ENCODE measurements around the gene BMX.

Gene BMX

GRCh38 chrX:15576019-15576418, 75.4 kb downstream of the BMX start:
- no peak for DNase-seq

- DNase-seq, result no peak
Measured at GRCh38 chrX:15579778-15580747, 79.5 kb downstream of the BMX start.

GRCh38 chrX:15594371-15594770, 93.8 kb downstream of the BMX start:
- DNase-seq, result no peak

DNA sequence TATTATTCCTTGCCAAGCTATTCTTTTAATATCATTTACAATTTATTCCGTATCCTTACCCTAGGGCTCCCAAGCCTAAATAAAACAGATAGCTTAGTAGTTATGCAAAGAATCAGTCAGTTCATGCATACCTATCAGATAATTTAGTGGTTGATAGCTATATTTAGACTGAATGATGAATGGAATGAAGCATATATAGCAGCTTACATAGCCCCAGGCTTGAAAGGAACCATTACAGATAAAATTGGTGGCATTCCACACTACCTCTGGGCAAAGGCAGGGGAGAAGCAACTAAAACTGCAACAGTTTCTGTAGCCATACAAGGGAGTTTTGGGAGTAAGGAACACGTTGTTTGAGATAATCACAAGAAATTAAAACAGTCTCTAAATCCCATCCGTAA, 97.4 kb downstream of the BMX start:
- no peak for DNase-seq

DNA sequence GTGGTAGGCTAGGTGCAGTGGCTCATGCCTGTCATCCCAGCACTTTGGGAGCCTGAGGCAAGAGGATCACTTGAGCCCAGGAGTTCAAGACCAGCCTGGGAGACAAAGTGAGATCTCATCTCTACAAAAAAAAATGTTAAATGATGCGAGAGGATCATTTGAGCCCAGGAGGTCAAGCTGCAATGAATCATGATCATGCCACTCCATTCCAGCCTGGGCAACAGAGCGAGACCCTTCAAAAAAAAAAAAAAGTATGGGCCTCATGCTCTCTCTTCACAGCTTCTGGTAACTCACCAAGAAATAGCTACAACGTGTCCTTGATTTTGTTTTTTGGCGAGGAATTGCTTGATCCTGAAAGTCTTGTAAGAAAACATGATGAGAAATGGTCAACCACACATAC, 98.9 kb downstream of the BMX start:
- DNase-seq, result no peak

GRCh38 chrX:15600049-15600448, 99.4 kb downstream of the BMX start:
- no peak for DNase-seq

DNA sequence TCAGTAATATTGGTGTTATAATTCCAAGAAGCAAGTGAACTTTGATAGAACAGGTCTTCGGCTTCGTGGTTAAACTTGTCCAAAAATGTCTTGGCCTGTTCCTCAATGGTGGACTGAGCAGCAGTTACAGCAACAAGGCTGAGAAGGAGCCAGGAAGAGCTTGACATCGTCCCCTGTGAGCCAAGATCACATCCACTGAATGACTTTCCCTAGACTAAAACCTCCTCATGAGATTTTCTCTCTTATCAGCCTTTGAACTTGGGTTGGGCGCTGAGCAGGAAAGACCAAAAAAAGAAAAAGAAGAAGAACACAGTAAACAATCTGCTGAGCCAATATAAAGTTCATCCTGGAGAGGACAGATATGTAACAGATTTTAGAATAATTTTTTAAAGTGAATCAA, 100.1 kb downstream of the BMX start, which contains the start of gene ACE2:
Gene ACE2, minus strand, starts transcription at position 216 of the 400 bp plus-strand sequence. Its CDS starts 49 bp downstream, at position 167.
- DNase-seq, result no peak

- no peak for DNase-seq
Measured at GRCh38 chrX:15601932-15602331, 101.3 kb downstream of the BMX start.

- no peak for DNase-seq
Measured at GRCh38 chrX:15602761-15603160, 102.2 kb downstream of the BMX start.

- DNase-seq, result no peak
Measured at GRCh38 chrX:15605226-15605625, 104.6 kb downstream of the BMX start.

Data from T-helper 2 cell (primary cell).